DMS53 (cell line): Measurements from ENCODE around the gene SYT13.
"Not testable (repeated sequence)": the region's sequence is repeated elsewhere in the genome, so short reads cannot be mapped to it uniquely, and the experiment has no call there.

Experiments used
- DNase-seq: peaks from one replicate; lab custom pipeline; 2025; lab: John Stamatoyannopoulos, UW

Gene SYT13

GRCh38 chr11:45274206-45274605, 11.9 kb downstream of the SYT13 start:
- DNase-seq: no peak

- DNase-seq: no peak
Observed at GRCh38 chr11:45273509-45273908, 12.6 kb downstream of the SYT13 start.

GRCh38 chr11:45272701-45273100, 13.4 kb downstream of the SYT13 start:
- peak; percentile 89 for DNase-seq

GRCh38 chr11:45270946-45271716, 15.0 kb downstream of the SYT13 start:
- peak; percentile 68 for DNase-seq

- no peak for DNase-seq
Observed at GRCh38 chr11:45269678-45270077, 16.5 kb downstream of the SYT13 start.

GRCh38 chr11:45267652-45268299, 18.4 kb downstream of the SYT13 start:
- peak; percentile 92 for DNase-seq

- DNase-seq: peak; percentile 53
Observed at GRCh38 chr11:45267052-45267451, 19.1 kb downstream of the SYT13 start.

- DNase-seq: peak; percentile 41
Observed at GRCh38 chr11:45266676-45267020, 19.5 kb downstream of the SYT13 start.

GRCh38 chr11:45265969-45266675, 20.0 kb downstream of the SYT13 start:
- DNase-seq: no peak

GRCh38 chr11:45264839-45265515, 21.2 kb downstream of the SYT13 start:
- peak; percentile 82 for DNase-seq

- DNase-seq: no peak
Observed at GRCh38 chr11:45263773-45264172, 22.4 kb downstream of the SYT13 start.

- peak; percentile 88 for DNase-seq
Observed at GRCh38 chr11:45262900-45263299, 23.2 kb downstream of the SYT13 start.

GRCh38 chr11:45260071-45260470, 26.1 kb downstream of the SYT13 start:
- no peak for DNase-seq

GRCh38 chr11:45259592-45259991, 26.5 kb downstream of the SYT13 start:
- DNase-seq: peak; percentile 73

GRCh38 chr11:45258982-45259530, 27.1 kb downstream of the SYT13 start:
- no peak for DNase-seq

GRCh38 chr11:45254070-45254469, 32.1 kb downstream of the SYT13 start:
- DNase-seq: no peak

GRCh38 chr11:45253640-45254039, 32.5 kb downstream of the SYT13 start:
- DNase-seq: no peak

- peak; percentile 28 for DNase-seq
Observed at GRCh38 chr11:45252877-45253276, 33.3 kb downstream of the SYT13 start.

GRCh38 chr11:45252134-45252856, 33.8 kb downstream of the SYT13 start:
- peak; percentile 90 for DNase-seq

GRCh38 chr11:45250035-45250718, 36.0 kb downstream of the SYT13 start:
- no peak for DNase-seq

GRCh38 chr11:45249372-45249771, 36.8 kb downstream of the SYT13 start:
- DNase-seq: not testable (repeated sequence)
